AG08395 (cell line): ENCODE results near the gene CALN1.

Source experiments
- DNase-seq: peaks from one replicate; pipeline ENCODE4 v3.0.0; 2012; ENCODE audit warnings: mixed read lengths, low spot score

CALN1 gene

GRCh38 chr7:72038022-72038732 is 374.0 kb downstream of the CALN1 start:
- DNase-seq, result no peak

GRCh38 chr7:72037516-72037915 is 374.6 kb downstream of the CALN1 start:
- DNase-seq, result no peak

- no peak for DNase-seq
Observed at GRCh38 chr7:72035266-72035665, 376.9 kb downstream of the CALN1 start.

DNA sequence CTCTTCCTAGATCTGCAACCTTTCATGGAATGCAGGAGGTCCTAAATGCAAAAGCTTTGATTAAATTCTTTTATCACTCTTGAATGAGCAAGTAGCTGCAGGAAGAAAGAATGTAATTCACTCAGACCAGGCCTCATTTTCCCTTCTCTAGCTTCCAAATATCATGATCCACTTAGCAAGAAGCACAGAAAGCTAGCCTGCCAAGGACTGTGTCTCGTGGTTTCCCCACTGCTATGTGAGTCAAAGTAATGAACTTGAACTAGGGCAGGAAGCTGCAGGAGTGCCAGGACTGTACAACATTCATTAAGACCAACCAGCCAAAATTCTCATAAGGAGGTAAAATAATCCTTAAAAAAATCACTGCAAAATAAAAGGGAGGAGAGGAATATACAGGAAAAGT is 379.2 kb downstream of the CALN1 start:
- DNase-seq, result no peak

DNA sequence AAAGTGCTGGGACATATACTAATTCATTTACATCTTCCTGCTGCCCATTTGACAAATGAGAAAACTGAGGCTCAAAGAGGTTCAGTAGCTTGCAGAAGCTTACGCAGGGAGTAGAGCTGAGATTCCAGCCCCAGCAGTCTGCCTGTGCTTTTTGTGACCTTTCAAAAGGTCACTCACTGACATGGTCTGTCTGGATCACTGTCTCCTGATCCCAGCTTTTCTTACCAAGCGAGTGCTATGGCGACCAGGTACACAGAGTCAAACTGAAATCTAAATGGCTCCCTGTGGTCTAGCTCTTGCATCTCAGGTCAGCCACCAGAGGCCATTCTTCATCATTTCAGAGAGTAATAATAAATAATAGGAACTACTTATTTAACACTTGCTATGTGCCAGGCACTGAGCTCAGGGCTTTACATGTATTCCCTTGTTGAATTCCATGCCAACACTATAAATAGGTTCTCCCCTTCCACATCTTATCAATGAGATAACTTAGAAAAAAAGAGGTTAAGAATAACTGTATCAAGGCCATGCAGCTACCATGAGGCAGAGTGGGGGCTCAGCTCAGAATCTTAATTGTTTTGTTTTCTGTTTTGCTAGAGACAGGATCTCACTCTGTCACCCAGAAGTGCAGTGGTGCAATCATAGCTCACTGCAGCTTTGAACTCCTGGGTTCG is 381.0 kb downstream of the CALN1 start:
- no peak for DNase-seq

GRCh38 chr7:72028267-72028666 is 383.9 kb downstream of the CALN1 start:
- DNase-seq, result no peak

- no peak for DNase-seq
Observed at GRCh38 chr7:72025381-72025960, 386.7 kb downstream of the CALN1 start.

DNA sequence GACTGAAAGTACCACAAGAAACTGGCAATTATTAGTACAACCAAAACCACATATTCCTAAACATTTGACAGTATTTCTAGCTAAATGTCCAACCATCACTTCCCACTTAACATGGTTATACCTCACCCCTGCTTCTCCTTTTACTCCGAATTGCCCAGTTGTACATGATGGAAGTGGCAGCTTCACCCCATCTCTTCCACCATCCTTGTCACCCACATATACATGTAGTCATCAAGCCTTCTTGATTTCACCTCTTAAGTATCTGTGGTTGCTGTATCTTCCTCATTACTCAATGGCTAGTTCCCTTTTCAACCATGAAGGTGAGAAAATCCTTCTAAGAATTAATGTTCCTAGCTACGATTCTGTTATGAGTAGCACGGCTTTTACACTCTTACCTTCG is 388.2 kb downstream of the CALN1 start:
- DNase-seq, result no peak

DNA sequence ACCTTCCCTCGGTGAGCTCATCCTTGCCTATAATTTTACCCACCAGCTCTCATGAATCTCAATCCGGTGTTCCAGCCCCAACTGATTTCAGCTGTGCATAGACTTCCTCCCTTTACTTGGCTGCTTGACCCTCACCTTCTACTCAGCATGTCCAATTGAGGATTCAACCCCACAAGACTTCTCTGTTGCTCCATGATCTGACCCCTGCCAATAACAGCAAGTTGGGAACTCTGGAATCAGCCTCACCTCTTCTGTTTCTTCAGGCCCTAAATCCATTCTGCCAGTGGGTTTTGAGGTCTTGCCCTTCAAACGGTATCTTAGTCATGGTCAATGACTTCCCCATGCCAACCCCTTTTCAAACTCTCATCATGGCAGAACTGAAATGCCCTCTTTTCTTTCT is 390.4 kb downstream of the CALN1 start:
- no peak for DNase-seq

DNA sequence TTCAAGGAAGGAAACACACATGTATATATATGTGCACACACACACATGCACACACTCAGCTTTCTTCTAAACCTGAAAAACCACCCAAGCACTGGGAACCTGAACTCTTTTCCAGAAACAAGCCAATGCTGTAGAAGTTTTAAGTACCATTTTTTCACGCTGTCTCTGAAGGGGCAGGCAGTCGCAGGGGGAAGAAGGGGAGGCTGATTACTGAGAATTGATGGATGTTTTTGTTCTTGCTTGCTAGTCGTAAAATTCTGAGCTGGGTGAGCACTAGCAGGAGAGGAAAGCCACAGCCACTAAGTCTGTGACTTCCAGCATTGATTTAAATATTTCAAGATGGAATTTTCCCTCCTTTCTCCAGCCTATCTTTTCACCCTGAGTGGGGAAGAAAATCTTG is 391.8 kb downstream of the CALN1 start:
- no peak for DNase-seq

DNA sequence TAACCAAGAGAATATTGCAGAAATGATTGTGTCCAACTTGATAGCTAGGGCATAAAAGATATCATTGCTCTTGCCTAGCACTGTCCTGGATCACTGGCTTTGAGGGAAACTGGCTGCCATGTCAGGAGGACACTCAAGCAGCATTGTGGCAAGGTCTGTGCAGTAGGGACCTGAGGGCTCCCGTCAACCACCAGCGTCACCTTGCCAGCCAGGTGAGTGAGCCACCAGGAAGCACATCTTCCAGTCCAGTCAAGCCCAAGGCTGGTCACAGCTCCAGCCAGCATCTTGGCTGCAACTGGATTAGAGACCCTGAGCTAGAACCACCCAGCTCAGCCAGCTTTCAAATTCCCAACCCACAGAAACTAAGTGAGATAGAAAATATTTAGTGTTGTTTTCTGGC is 392.7 kb downstream of the CALN1 start:
- no peak for DNase-seq

GRCh38 chr7:72017756-72018155 is 394.4 kb downstream of the CALN1 start:
- no peak for DNase-seq

DNA sequence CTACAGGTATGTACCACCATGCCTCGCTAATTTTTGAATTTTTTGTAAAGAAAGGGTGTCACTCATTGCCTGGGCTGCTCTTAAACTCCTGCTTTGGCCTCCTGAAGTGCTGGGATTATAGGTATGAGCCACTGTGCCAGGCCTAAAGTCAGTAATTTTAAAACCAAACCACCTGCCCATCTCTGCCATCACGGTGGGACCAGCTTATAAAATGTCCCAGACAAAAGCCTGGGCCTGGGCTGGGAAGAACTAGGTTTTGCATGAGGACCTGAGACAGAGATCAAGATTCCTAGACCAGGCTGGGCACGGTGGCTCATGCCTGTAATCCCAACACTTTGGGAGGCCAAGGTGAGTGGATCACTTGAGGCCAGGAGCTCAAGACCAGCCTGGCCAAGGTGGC is 395.6 kb downstream of the CALN1 start:
- no peak for DNase-seq

DNA sequence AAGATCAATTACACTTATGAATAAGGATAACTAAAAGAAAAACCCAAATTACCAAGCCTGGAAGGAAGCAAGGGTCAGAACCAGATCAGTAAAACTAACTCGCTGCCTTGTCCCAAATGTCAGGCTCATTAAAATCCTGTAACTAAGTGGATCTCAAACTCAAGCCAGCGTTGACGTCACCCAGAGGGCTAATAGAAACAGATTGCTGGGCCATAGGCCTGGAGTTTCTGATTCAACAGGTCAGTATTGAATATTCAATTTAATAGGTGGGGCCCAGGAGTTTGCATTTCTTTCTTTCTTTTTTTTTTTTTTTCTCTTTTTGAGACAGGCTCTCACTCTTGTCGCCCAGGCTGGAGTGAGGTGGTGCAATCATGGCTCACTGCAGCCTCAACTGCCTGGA is 397.0 kb downstream of the CALN1 start:
- no peak for DNase-seq

DNA sequence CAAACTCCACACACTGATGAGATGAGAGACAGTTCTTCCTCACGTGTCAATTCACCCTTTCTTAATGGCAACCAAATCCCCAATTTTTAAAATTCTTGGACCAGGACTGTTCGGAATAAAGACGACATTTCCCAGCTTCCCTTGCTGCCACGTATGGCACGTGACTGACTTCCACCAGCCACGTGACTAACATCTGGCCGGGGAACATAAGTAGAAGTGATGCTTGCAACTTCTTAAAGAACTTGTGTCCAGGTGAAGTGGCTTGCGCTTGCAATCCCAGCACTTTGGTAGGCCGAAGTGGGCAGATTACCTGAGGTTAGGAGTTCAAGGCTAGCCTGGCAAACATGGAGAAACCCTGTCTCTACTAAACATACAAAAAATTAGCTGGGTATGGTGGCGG is 405.1 kb downstream of the CALN1 start:
- no peak for DNase-seq

DNA sequence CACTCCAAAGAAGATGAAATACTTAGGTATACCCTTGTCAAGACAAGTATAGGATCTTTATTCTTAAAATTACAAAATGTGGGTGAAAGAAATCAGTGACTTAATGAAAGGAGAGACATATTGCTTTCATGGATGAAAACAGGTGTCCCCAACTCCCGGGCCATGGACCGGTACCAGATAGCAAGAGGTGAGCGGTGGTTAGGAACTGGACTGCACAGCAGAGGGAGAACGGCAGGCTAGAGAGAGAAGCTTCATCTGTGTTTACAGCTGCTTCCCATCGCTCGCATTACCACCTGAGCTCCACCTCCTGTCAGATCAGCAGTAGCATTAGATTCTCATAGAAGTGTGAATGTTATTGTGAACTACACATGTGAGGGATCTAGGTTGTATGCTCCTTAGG is 408.9 kb downstream of the CALN1 start:
- no peak for DNase-seq

GRCh38 chr7:71996141-71996540 is 416.0 kb downstream of the CALN1 start:
- no peak for DNase-seq

GRCh38 chr7:71995111-71995510 is 417.0 kb downstream of the CALN1 start:
- no peak for DNase-seq

GRCh38 chr7:71991586-71991985 is 420.6 kb downstream of the CALN1 start:
- no peak for DNase-seq

- no peak for DNase-seq
Observed at GRCh38 chr7:71990138-71990462, 422.0 kb downstream of the CALN1 start.

GRCh38 chr7:71988201-71988600 is 423.9 kb downstream of the CALN1 start:
- no peak for DNase-seq

DNA sequence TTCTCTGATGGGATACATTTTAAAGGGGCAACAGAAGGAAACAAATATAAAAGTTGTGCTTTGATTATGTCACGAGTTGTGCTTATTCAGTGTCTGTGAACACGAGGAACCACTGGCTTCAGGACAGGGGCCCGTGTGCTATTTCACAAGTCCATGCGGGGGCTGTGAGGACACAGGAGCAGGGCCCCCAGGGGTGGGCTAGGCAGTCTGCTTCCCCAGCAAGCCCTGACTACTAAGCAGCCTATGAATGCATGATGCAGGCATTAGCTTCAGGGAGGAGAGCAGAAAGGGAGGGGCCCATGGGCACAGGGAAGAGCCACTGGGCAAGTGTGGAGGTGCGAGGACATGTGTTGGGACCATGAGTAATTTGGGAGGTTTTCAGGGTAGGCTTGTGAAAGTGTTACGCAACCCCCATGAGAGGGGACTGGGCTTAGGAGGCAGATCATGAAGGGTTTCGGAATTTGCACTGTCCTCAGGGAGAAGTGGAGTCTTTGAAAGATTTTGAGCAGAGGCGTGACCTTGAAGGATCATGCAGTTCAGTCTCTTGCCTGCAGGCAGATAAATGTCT is 424.9 kb downstream of the CALN1 start:
- no peak for DNase-seq

DNA sequence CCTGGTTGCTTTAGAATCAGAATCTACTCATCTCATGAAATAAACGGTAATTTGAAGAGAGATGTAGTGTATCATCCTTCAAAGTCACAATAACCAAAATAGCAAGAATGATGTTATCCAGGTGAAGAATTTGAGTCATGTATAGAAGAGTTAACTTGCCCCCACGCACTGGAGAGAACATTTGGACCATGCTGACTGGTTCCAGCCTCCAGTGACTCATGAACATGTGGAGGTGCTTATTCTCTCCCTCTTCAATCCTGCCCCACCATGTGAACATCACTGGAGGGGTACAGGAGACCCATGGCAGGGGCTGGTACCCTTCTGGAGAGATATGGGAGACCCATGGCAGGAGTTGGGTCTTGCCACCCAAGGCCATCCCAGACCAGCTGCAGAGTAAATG is 427.8 kb downstream of the CALN1 start:
- DNase-seq, result no peak
